Middle frontal gyrus (tissue), 1 donor: ENCODE data around the gene AMOTL1.

Source experiments
- DNase-seq: peaks from one replicate; pipeline ENCODE4 v3.0.0-alpha.2; 2015; ENCODE audit warnings: low spot score; ENCODE audit errors: extremely low spot score

The AMOTL1 gene

GRCh38 chr11:94922321-94923003 is 154.3 kb downstream of the AMOTL1 start:
- no peak for DNase-seq

- DNase-seq, result no peak
Observed at GRCh38 chr11:94923004-94923334, 154.8 kb downstream of the AMOTL1 start.

GRCh38 chr11:94924171-94924572 is 156.0 kb downstream of the AMOTL1 start:
- no peak for DNase-seq

GRCh38 chr11:94924612-94925011 is 156.5 kb downstream of the AMOTL1 start:
- no peak for DNase-seq

- DNase-seq, result no peak
Observed at GRCh38 chr11:94925422-94926270, 157.5 kb downstream of the AMOTL1 start.

- no peak for DNase-seq
Observed at GRCh38 chr11:94926271-94926625, 158.1 kb downstream of the AMOTL1 start.
